ENCODE data around the gene PPP4R4. TPM values are rescaled to one million over a fixed set of nuclear protein-coding genes. Genes with fewer than 3 reads are reported as not detected.
"Not testable (repeated sequence)": the region's sequence is repeated elsewhere in the genome, so short reads cannot be mapped to it uniquely, and the experiment has no call there.

The PPP4R4 gene
- total RNA-seq, 3 donors from 2014 or later = 0.13 TPM; not detected in 2

- TF ChIP-seq CTCF (IDR thresholded peaks at IDR 0.05) = no peak
- H3K36me3 ChIP-seq (ENCODE audit: low read depth) = no peaks in the 10 kb centered on the region
- no peaks in the 10 kb centered on the region for H3K9me3 ChIP-seq
- H3K4me3 ChIP-seq = no peak overlapping the region
- no peaks in the 10 kb centered on the region for H3K4me1 ChIP-seq (ENCODE audit: low read depth)
- intact Hi-C loops (cut with DNase I, micrococcal nuclease) = no loop called here
- DNase-seq = no peak
- ATAC-seq = no peak
Observed at GRCh38 chr14:94203473-94204210, 29.5 kb downstream of the PPP4R4 start.

GRCh38 chr14:94213021-94213420, 38.9 kb downstream of the PPP4R4 start:
- H3K4me1 ChIP-seq (ENCODE audit: low read depth) = no peaks in the 10 kb centered on the region
- no peak for ATAC-seq

DNA sequence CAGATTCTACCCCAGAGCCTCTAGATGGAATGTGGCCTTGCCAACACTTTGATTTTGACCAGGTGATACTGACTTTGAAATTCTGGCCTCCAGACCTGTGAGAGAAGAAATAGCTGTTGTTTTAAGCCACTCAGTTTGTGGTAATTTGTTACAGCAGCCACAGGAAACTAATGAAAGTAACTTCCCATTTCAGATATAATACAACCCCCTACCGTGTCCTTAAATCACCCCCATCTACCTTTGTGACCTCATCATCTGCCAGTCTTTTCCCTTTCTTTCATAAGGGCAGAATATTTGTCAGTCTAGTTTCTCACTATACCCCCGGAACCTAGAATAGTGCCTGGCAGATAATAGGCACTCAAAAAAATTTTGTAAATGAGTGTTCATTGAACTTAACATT, 39.6 kb downstream of the PPP4R4 start:
- DNase-seq = no peak
- TF ChIP-seq CTCF (IDR thresholded peaks at IDR 0.05) = no peak
- no peaks in the 10 kb centered on the region for H3K36me3 ChIP-seq (ENCODE audit: low read depth)
- ATAC-seq = no peak
- no peaks in the 10 kb centered on the region for H3K9me3 ChIP-seq
- H3K4me3 ChIP-seq = no peak overlapping the region
- intact Hi-C loops (cut with DNase I, micrococcal nuclease) = no loop called here
- no peaks in the 10 kb centered on the region for H3K4me1 ChIP-seq (ENCODE audit: low read depth)

More at GRCh38 chr14:94213021-94213420, 38.9 kb downstream of the PPP4R4 start:
- DNase-seq = no peak
- H3K9me3 ChIP-seq = no peaks in the 10 kb centered on the region
- TF ChIP-seq CTCF (IDR thresholded peaks at IDR 0.05) = no peak
- intact Hi-C loops (cut with DNase I, micrococcal nuclease) = no loop called here
- no peak overlapping the region for H3K4me3 ChIP-seq
- H3K36me3 ChIP-seq (ENCODE audit: low read depth) = no peaks in the 10 kb centered on the region

DNA sequence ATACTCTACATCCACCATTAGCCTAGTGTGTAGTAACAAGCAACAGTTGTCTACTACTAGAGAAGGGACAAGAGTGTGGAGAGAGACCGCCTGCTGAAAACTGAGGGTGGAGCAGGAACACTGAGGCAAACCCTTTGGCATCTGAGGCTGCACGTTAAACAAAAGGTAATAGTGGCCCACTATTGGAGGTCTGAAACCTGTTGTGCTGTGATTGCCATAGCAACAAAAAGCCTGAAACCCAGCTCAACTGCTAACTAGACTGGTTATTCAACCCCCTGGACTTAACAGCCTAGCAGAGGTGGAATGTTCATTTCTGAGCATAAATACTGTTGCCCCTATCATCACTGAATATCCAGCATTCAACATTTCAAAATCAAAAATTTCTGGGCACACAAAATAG, 43.0 kb downstream of the PPP4R4 start:
- intact Hi-C loops (cut with DNase I, micrococcal nuclease) = no loop called here
- TF ChIP-seq CTCF (IDR thresholded peaks at IDR 0.05) = no peak
- ATAC-seq (no peak), DNase-seq (no peak)
- no peaks in the 10 kb centered on the region for H3K4me1 ChIP-seq (ENCODE audit: low read depth)
- H3K36me3 ChIP-seq (ENCODE audit: low read depth) = no peaks in the 10 kb centered on the region
- no peak overlapping the region for H3K4me3 ChIP-seq
- H3K9me3 ChIP-seq = no peaks in the 10 kb centered on the region

GRCh38 chr14:94218198-94218886, 44.2 kb downstream of the PPP4R4 start:
- H3K4me1 ChIP-seq (ENCODE audit: low read depth); ATAC-seq; H3K9me3 ChIP-seq; intact Hi-C loops (cut with DNase I, micrococcal nuclease); H3K4me3 ChIP-seq; DNase-seq; H3K36me3 ChIP-seq (ENCODE audit: low read depth): not testable (repeated sequence)

GRCh38 chr14:94224040-94224439, 49.9 kb downstream of the PPP4R4 start:
- DNase-seq (no peak), ATAC-seq (no peak)
- H3K36me3 ChIP-seq (ENCODE audit: low read depth) = no peaks in the 10 kb centered on the region
- intact Hi-C loops (cut with DNase I, micrococcal nuclease) = no loop called here
- no peaks in the 10 kb centered on the region for H3K4me1 ChIP-seq (ENCODE audit: low read depth)
- H3K4me3 ChIP-seq = no peak overlapping the region
- no peak for TF ChIP-seq CTCF (IDR thresholded peaks at IDR 0.05)
- H3K9me3 ChIP-seq = no peaks in the 10 kb centered on the region

All from mucosa of descending colon (tissue), 3 donors.